ENCODE measurements around the gene KIF3C. TPM values are rescaled to one million over a fixed set of nuclear protein-coding genes. Genes with fewer than 3 reads are reported as not detected.

The KIF3C gene
- total and polyA plus RNA-seq, 2 of the 4 experiments (the other 2 are of a cell fraction), result 8.3 to 15.4 TPM

GRCh38 chr2:26002632-26003310 lies 20.5 kb upstream of the KIF3C start:
- Histone ChIP-seq H3K23ac (ENCODE audit: low read depth, low read length) (no peak overlapping the region), H3K4ac (ENCODE audit: low read depth, low read length) (no peak overlapping the region), H3K4me1 (ENCODE audit: control insufficient read depth, insufficient read depth, low read length) (peaks cover 2% of the 10 kb centered on the region; the same call in 1 of the 2 replicates), H3K9ac (ENCODE audit: low read depth, low read length) (no peak overlapping the region), H3K9me1 (ENCODE audit: insufficient read depth, low read length) (peaks cover 3% of the 10 kb centered on the region; the same call in 1 of the 2 replicates), H2AK9ac (replicated peaks; ENCODE audit: low read depth, low read length, poor library complexity) (peak overlapping the region; percentile 7), H2BK120ac (ENCODE audit: low read depth, low read length) (no peak overlapping the region), H3K4me3 (ENCODE audit: insufficient read depth, low read depth, low read length) (no peak overlapping the region), H3K4me2 (ENCODE audit: low read depth, low read length) (no peak overlapping the region), H4K5ac (ENCODE audit: low read depth, low read length) (no peak overlapping the region), H4K8ac (ENCODE audit: low read depth in 2 of 2, low read length in 2 of 2) (no peak overlapping the region), H3K9me3 (ENCODE audit: control insufficient read depth, insufficient read depth, low read length) (no peaks in the 10 kb centered on the region), H3K56ac (ENCODE audit: extremely low read depth, insufficient read depth, low read length) (no peak overlapping the region), H2AK5ac (ENCODE audit: low read depth, low read length) (no peak overlapping the region), H4K91ac (ENCODE audit: insufficient read depth, low read depth, low read length) (no peak overlapping the region), H3K18ac (ENCODE audit: low read depth, low read length) (no peak overlapping the region), H3K79me1 (ENCODE audit: low read depth in 1 of 2, low read length in 2 of 2) (no peaks in the 10 kb centered on the region), H2BK5ac (ENCODE audit: low read depth, low read length, poor library complexity, severe bottlenecking) (no peak overlapping the region), H3K36me3 (ENCODE audit: control insufficient read depth, insufficient read depth, low read length) (no peaks in the 10 kb centered on the region), H3K27me3 (ENCODE audit: control insufficient read depth, insufficient read depth, low read length) (no peaks in the 10 kb centered on the region; the same call in 1 of the 2 replicates), H3K14ac (replicated peaks; ENCODE audit: low read depth, low read length) (no peak overlapping the region), H4K20me1 (ENCODE audit: insufficient read depth, low read length) (no peaks in the 10 kb centered on the region), H2BK20ac (ENCODE audit: low read depth, low read length) (no peak overlapping the region), H2AFZ (replicated peaks; ENCODE audit: low read length, poor library complexity) (peak overlapping the region; percentile 21), H3K27ac (ENCODE audit: insufficient read depth, low read length) (no peak overlapping the region), H2BK15ac (ENCODE audit: low read depth, low read length) (no peak overlapping the region)
- DNase-seq, result no peak
- no peak for TF ChIP-seq BHLHE40 (IDR thresholded peaks at IDR 0.05; ENCODE audit: low read depth, low read length)
- no peak for TF ChIP-seq CEBPB (IDR thresholded peaks at IDR 0.05; ENCODE audit: low read depth, low read length)
- TF ChIP-seq MAZ (IDR thresholded peaks at IDR 0.05; ENCODE audit: borderline replicate concordance, low read depth, low read length), result no peak
- TF ChIP-seq ELK1 (IDR thresholded peaks at IDR 0.05; ENCODE audit: borderline replicate concordance, low read depth, low read length), result no peak
- TF ChIP-seq MXI1 (IDR thresholded peaks at IDR 0.05; ENCODE audit: borderline replicate concordance, low read depth, low read length), result no peak
- TF ChIP-seq CHD1 (IDR thresholded peaks at IDR 0.05; ENCODE audit: low read depth, low read length), result no peak
- TF ChIP-seq SMC3 (IDR thresholded peaks at IDR 0.05; ENCODE audit: low read depth, low read length), result no peak
- TF ChIP-seq USF2 (IDR thresholded peaks at IDR 0.05; ENCODE audit: low read depth, low read length), result no peak
- TF ChIP-seq RFX5 (IDR thresholded peaks at IDR 0.05; ENCODE audit: low read depth, low read length), result no peak
- TF ChIP-seq POLR2A (IDR thresholded peaks at IDR 0.05; ENCODE audit: low read depth, low read length), result no peak
- no peak for TF ChIP-seq CTCF (conservative IDR thresholded peaks at IDR 0.05; ENCODE audit: low read depth, low read length)
- TF ChIP-seq RAD21 (IDR thresholded peaks at IDR 0.05; ENCODE audit: low read length), result no peak
- no peak for TF ChIP-seq FOS (IDR thresholded peaks at IDR 0.05; ENCODE audit: low read depth, low read length)
- no peak for TF ChIP-seq MAFK (IDR thresholded peaks at IDR 0.05; ENCODE audit: low read depth, low read length)
- no peak for TF ChIP-seq NFE2L2 (IDR thresholded peaks at IDR 0.05; ENCODE audit: low read depth, low read length)
- no peak for TF ChIP-seq RCOR1 (IDR thresholded peaks at IDR 0.05; ENCODE audit: insufficient replicate concordance, low read length)
- no TSS peak for BruUV-seq (replicated peaks)
- ATAC-seq (ENCODE audit: low read depth), result no peak
- CTCF ChIA-PET, result interaction anchor here (1.2 kb wide), 1 partner anchor 11 kb away, joined by 4 read pairs; no protein-coding TSS in a partner anchor
- POLR2A ChIA-PET (ENCODE audit: unreplicated experiment), result no interaction called here
- in situ Hi-C loops (cut with MboI; ENCODE audit: low sequenced_read_pairs), result no loop called here
- 78% methylated on average over 5 of the region's 9 CpGs; no CpG with 5 or more reads in 1 of the 2 experiments for WGBS, 2 experiments (ENCODE audit: extremely low coverage in 2 of 2, insufficient read length in 1 of 2)
- dilution Hi-C loops (cut with HindIII; ENCODE audit: low sequenced_read_pairs, unreplicated experiment), result no loop called here
- intact Hi-C loops (cut with micrococcal nuclease), result no loop called here

All from IMR-90 (cell line).